Lung (tissue), 12 donors: Measurements from ENCODE around the gene ARHGEF4. TPM values are rescaled to one million over a fixed set of nuclear protein-coding genes. Genes with fewer than 3 reads are reported as not detected.
A peak's percentile ranks its signal among the peaks of the same experiment; 100 is the strongest.

ENCODE experiments used
- ATAC-seq: fragments of 200-7000 bp; cut with Tn5 transposase; one replicate; pipeline ENCODE4 v1.9.1; 2020; ENCODE audit warnings: moderate number of reproducible peaks; ENCODE audit not compliant: insufficient read depth, low FRiP score
- DNase-seq, 3 donors: peaks; one replicate each; pipeline ENCODE4 v3.0.0-alpha.2; 2013 to 2017
- H3K27ac ChIP-seq, 2 donors: one replicate each; pipeline ENCODE4 v1.5.1; 2013; ENCODE audit warnings: mild to moderate bottlenecking in 2 of 2, moderate library complexity in 2 of 2, control low read depth in 1 of 2, inconsistent platforms in 1 of 2, low read depth in 1 of 2, low read length in 1 of 2
- H3K27me3 ChIP-seq, 3 donors: one replicate each; pipeline ENCODE4 v1.5.1; 2013; ENCODE audit warnings: low read length in 2 of 3; ENCODE audit not compliant: control insufficient read depth in 3 of 3, insufficient read depth in 3 of 3
- H3K36me3 ChIP-seq, 4 donors: one replicate each; pipeline ENCODE4 v1.5.1; 2013; ENCODE audit warnings: low read length in 4 of 4, mild to moderate bottlenecking in 1 of 4, moderate library complexity in 1 of 4; ENCODE audit not compliant: control insufficient read depth in 4 of 4, insufficient read depth in 4 of 4
- H3K4me1 ChIP-seq, 5 donors: one replicate each; pipeline ENCODE4 v1.5.1; 2013; ENCODE audit warnings: low read length in 5 of 5, mild to moderate bottlenecking in 2 of 5, moderate library complexity in 1 of 5; ENCODE audit not compliant: control insufficient read depth in 5 of 5, insufficient read depth in 5 of 5
- H3K4me3 ChIP-seq: one replicate; pipeline ENCODE4 v1.5.1; 2013; ENCODE audit warnings: mild to moderate bottlenecking, control low read depth, moderate library complexity
- H3K9ac ChIP-seq, 2 donors: one replicate each; pipeline ENCODE4 v1.5.1; 2013; ENCODE audit warnings: low read length in 2 of 2, control low read depth in 1 of 2; ENCODE audit not compliant: insufficient read depth in 1 of 2
- H3K9me3 ChIP-seq, 4 donors: one replicate each; pipeline ENCODE4 v1.5.1; 2013; ENCODE audit warnings: low read length in 3 of 4, mild to moderate bottlenecking in 1 of 4, moderate library complexity in 1 of 4; ENCODE audit not compliant: control insufficient read depth in 4 of 4, insufficient read depth in 3 of 4
- WGBS, 2 donors: extraction: QIAGEN DNeasy Blood & Tissue Kit; methylation state at CpG; one replicate each; pipeline ENCODE4 v1.1.7; 2013; 5-methylcytosine and 5-hydroxymethylcytosine counted together
- polyA plus RNA-seq, 2 donors: library from polyadenylated mRNA; stranded (reverse); fragments of 200-250 nt; gene quantifications; one replicate each; pipeline ENCODE4 v1.2.1, GENCODE V29; 2013
- total RNA-seq, 2 donors: library from RNA; depleted of rRNA in 1 of 2; stranded (reverse); fragments of >200 nt in 1 of 2; gene quantifications; one replicate each; pipeline ENCODE4 v1.2.1, GENCODE V29; 2014 to 2021
- TF ChIP-seq, protein P1 (sequence below): IDR thresholded peaks from 2 replicates; pipeline ENCODE4 v1.5.1; 2012; ENCODE audit warnings: mild to moderate bottlenecking; ENCODE audit errors: control extremely low read depth, extremely low read depth
- donor health status: control.
- donor health status: control.
- donor health status: Bipolar disorder and iron deficiency.
- donor health status: healthy.
- donor health status: DM: yes; HTN: yes; CAD: no.

The ARHGEF4 gene
- total and polyA plus RNA-seq, 4 donors = 1.8 to 15.9 (median 6.9) TPM

DNA sequence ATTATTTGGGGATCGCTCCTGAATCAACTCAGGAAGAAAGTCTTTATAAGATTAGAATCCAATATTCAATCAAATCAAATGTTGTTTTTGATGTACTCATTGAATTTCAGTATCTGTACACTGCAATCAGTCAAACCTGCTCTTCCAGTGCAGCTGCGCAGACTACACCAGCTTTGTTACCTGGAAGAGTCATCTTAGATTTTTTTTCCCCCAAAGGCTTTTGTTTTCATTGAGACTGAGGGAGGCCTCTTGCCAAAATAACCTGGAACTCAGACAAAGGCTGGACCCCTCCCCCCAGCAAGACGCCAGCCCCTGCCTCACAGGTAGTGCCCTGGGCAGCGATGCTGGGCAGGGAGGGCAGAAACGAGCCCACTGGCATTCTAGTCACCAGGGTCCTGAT, 74.8 kb downstream of the ARHGEF4 start:
- DNase-seq (no peak), ATAC-seq (no peak)
- Histone ChIP-seq H3K27me3 (peaks cover 5 to 13% (median 7%) of the 10 kb centered on the region in 3 donors), H3K9ac (no peak overlapping the region), H3K9me3 (peaks cover 0 to under 1% (median 0%) of the 10 kb centered on the region in 4 donors), H3K36me3 (no peaks in the 10 kb centered on the region), H3K4me3 (no peak overlapping the region), H3K27ac (no peak overlapping the region), H3K4me1 (no peaks in the 10 kb centered on the region)
- TF ChIP-seq, protein P1, sequence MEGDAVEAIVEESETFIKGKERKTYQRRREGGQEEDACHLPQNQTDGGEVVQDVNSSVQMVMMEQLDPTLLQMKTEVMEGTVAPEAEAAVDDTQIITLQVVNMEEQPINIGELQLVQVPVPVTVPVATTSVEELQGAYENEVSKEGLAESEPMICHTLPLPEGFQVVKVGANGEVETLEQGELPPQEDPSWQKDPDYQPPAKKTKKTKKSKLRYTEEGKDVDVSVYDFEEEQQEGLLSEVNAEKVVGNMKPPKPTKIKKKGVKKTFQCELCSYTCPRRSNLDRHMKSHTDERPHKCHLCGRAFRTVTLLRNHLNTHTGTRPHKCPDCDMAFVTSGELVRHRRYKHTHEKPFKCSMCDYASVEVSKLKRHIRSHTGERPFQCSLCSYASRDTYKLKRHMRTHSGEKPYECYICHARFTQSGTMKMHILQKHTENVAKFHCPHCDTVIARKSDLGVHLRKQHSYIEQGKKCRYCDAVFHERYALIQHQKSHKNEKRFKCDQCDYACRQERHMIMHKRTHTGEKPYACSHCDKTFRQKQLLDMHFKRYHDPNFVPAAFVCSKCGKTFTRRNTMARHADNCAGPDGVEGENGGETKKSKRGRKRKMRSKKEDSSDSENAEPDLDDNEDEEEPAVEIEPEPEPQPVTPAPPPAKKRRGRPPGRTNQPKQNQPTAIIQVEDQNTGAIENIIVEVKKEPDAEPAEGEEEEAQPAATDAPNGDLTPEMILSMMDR = no peak
- 71 to 79% methylated on average over 5 of the region's 5 CpGs for WGBS, 2 donors

DNA sequence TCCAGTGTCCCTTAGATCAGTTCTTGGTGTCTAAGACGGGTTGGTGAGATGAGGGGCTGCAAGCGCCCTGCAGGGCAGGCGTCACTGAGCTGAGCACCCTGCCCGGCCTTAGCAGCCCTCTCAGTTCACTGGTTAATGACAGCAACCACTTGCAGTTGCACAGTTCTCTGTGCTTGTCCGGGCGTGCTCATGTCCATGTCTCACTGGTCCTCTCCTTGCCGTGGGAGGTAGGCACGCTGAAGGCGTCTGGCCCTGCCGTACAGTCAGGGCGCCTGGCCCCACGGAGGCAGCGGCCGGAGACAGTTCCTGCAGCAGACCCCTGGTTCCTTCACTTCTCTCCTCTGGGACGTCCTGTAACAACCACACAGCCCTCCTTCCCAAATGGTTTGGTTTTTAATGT, 75.3 kb downstream of the ARHGEF4 start:
- Histone ChIP-seq H3K27ac (no peak overlapping the region), H3K27me3 (peaks cover 7 to 18% (median 8%) of the 10 kb centered on the region in 3 donors), H3K4me3 (no peak overlapping the region), H3K9ac (no peak overlapping the region), H3K9me3 (no peaks in the 10 kb centered on the region), H3K36me3 (no peaks in the 10 kb centered on the region), H3K4me1 (no peaks in the 10 kb centered on the region)
- WGBS, 2 donors = 59 to 76% methylated on average over 15 of the region's 15 CpGs
- TF ChIP-seq, protein P1 = no peak
- no peak for ATAC-seq
- DNase-seq = no peak

DNA sequence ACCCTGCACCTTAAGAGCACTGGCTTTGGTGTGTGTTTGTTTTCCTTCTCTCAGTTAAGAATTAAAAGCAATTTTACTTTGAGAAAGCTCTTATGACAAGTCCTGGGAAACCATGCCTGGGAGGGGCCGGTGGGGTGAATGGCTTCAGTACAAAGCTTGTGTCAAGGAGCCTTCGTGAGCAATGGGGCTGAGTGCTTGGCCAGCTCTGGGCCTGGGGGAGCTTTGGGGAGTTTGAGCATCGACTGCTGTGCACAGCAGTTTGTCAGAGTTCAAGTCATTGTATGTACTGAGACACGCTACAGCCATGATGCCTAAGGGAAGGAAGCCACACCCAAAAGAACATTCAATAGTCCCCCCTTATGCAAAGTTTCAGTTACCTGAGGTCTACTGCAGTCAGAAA, 75.8 kb downstream of the ARHGEF4 start:
- H3K27ac ChIP-seq = no peak overlapping the region
- H3K4me3 ChIP-seq = no peak overlapping the region
- peaks cover 7 to 18% (median 8%) of the 10 kb centered on the region in 3 donors for H3K27me3 ChIP-seq
- H3K36me3 ChIP-seq = no peaks in the 10 kb centered on the region
- WGBS, 2 donors = 44 to 56% methylated on average over 4 of the region's 4 CpGs
- no peak for ATAC-seq
- H3K4me1 ChIP-seq = no peaks in the 10 kb centered on the region
- TF ChIP-seq, protein P1 = no peak
- peak in 2 of 3 donors; percentile 5 to 38 for DNase-seq
- no peak overlapping the region for H3K9ac ChIP-seq
- no peaks in the 10 kb centered on the region for H3K9me3 ChIP-seq

DNA sequence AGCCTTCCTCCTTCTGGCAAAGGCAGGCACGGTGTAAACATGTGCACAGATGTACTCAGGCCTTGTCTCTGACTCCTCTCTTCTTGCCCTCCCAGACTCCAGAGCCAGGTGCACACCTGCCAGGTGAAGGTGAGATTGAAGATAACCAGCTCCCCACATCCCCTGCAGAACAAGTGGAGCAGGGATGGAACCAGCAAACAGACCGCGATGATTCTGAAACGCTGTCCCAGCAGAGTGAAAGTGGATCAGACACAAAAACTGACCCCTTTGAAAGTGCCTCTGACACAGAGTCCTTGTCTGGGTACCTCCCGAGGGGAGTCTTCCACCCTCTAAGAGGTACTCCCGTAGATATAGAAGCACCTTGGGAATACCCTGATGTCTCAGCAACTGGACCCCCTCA, 77.2 kb downstream of the ARHGEF4 start:
- no peaks in the 10 kb centered on the region for H3K4me1 ChIP-seq
- TF ChIP-seq, protein P1 = no peak
- no peak overlapping the region for H3K9ac ChIP-seq
- H3K27ac ChIP-seq = no peak overlapping the region
- H3K9me3 ChIP-seq = peaks cover 0 to 1% (median 0%) of the 10 kb centered on the region in 4 donors
- DNase-seq = no peak
- WGBS, 2 donors = 89% methylated on average over 6 of the region's 6 CpGs
- no peaks in the 10 kb centered on the region for H3K36me3 ChIP-seq
- H3K4me3 ChIP-seq = no peak overlapping the region
- ATAC-seq = no peak
- H3K27me3 ChIP-seq = peaks cover 8 to 21% (median 9%) of the 10 kb centered on the region in 3 donors
